Calu3 (cell line): ENCODE results near the gene TRIM9. TPM values are rescaled to one million over a fixed set of nuclear protein-coding genes. Genes with fewer than 3 reads are reported as not detected.

Experiments used
- BruUV-seq: library from RNA; stranded (reverse); fragments of 400-500 nt; replicated peaks from 2 replicates; lab custom pipeline; 2021; lab: Mats Ljungman, UMichigan
- CTCF ChIA-PET: fragments of 300-600 bp; sonication (Branson Sonifier 250); formaldehyde crosslinking; loops from one replicate; lab custom pipeline; 2022; ENCODE audit warnings: antibody characterized with exemption; lab: Charles Lee
- DNase-seq: peaks from one replicate; pipeline ENCODE4 v3.0.0; 2022
- H3K27ac Mint-ChIP-seq: one replicate; pipeline ENCODE4 v1.8.0; 2022; ENCODE audit warnings: mixed read lengths; ENCODE audit not compliant: unreplicated experiment
- H3K27me3 Mint-ChIP-seq: one replicate; pipeline ENCODE4 v1.8.0; 2022; ENCODE audit warnings: mixed read lengths; ENCODE audit not compliant: unreplicated experiment
- H3K36me3 Mint-ChIP-seq: one replicate; pipeline ENCODE4 v1.8.0; 2022; ENCODE audit warnings: mild to moderate bottlenecking, moderate library complexity, mixed read lengths; ENCODE audit not compliant: insufficient read depth, unreplicated experiment
- H3K4me1 Mint-ChIP-seq: one replicate; pipeline ENCODE4 v1.8.0; 2022; ENCODE audit warnings: mild to moderate bottlenecking, low read depth, mixed read lengths; ENCODE audit not compliant: unreplicated experiment
- H3K4me3 Mint-ChIP-seq: one replicate; pipeline ENCODE4 v1.8.0; 2022; ENCODE audit warnings: mild to moderate bottlenecking, low read depth, moderate library complexity, mixed read lengths; ENCODE audit not compliant: unreplicated experiment
- H3K9me3 Mint-ChIP-seq: one replicate; pipeline ENCODE4 v1.8.0; 2022; ENCODE audit warnings: low read depth, mixed read lengths; ENCODE audit not compliant: unreplicated experiment
- intact Hi-C: fragments of 100-400 bp; cut with micrococcal nuclease; formaldehyde crosslinking; loops from one replicate; pipeline ENCODE4 v1.10.0; 2022; ENCODE audit not compliant: unreplicated experiment
- total RNA-seq: library from RNA; stranded (reverse); gene quantifications from 2 replicates; pipeline ENCODE4 v1.2.3, GENCODE V29; 2022
- TF ChIP-seq, protein P1 (sequence below): fragments of 200-600 bp; IDR thresholded peaks from one replicate; pipeline ENCODE4 v1.8.0; 2022; ENCODE audit warnings: antibody characterized with exemption; ENCODE audit not compliant: unreplicated experiment

Gene TRIM9
- total RNA-seq, 1 experiment from 2014 or later = 1.6 TPM

DNA sequence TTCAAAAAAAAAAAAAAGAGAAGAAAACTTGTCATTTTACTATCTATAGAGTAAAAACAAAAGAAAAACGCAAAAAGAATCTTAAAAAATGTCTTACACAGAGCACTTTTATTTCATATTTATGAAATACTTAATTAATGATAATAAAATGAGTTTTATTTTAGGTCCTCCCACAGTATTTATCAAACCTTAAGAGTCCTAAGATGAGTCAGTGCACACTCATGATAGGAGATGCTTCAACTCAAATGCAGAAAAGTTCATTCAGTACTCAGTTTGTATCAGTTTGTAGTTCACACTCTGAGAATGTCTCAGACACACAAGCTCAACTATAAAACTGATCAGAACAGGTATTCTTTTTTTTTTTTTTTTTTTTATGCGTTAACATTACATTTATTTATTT is 41.7 kb downstream of the TRIM9 start:
- H3K36me3 Mint-ChIP-seq = no peaks in the 10 kb centered on the region
- H3K27me3 Mint-ChIP-seq = no peaks in the 10 kb centered on the region
- H3K27ac Mint-ChIP-seq = no peak overlapping the region
- intact Hi-C loops = no loop called here
- H3K9me3 Mint-ChIP-seq = no peaks in the 10 kb centered on the region
- H3K4me3 Mint-ChIP-seq = no peak overlapping the region
- no peaks in the 10 kb centered on the region for H3K4me1 Mint-ChIP-seq
- TF ChIP-seq, protein P1, sequence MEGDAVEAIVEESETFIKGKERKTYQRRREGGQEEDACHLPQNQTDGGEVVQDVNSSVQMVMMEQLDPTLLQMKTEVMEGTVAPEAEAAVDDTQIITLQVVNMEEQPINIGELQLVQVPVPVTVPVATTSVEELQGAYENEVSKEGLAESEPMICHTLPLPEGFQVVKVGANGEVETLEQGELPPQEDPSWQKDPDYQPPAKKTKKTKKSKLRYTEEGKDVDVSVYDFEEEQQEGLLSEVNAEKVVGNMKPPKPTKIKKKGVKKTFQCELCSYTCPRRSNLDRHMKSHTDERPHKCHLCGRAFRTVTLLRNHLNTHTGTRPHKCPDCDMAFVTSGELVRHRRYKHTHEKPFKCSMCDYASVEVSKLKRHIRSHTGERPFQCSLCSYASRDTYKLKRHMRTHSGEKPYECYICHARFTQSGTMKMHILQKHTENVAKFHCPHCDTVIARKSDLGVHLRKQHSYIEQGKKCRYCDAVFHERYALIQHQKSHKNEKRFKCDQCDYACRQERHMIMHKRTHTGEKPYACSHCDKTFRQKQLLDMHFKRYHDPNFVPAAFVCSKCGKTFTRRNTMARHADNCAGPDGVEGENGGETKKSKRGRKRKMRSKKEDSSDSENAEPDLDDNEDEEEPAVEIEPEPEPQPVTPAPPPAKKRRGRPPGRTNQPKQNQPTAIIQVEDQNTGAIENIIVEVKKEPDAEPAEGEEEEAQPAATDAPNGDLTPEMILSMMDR = no peak
- DNase-seq = no peak
- BruUV-seq = no TSS peak
- CTCF ChIA-PET = no interaction called here

DNA sequence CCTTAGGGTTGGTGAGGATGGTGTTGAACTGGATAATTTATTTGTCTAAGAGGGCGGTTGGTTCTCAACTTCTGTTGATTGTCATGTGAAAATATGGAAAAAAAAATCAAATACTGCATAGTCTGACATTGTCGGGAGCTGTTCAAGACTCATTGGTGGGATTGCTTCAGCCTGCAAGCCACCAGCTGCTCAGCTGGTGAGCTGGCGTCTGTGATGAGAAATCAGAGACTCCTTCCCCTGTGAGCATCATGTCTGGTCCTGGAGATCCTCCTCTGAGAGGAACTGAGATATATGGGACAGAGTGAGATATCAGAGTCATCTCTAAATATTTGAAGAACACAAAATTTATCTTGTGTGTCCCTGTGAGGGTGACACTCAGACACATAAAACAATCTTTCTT is 49.9 kb downstream of the TRIM9 start:
- Mint-ChIP-seq H3K4me1 (no peaks in the 10 kb centered on the region), H3K36me3 (no peaks in the 10 kb centered on the region), H3K27me3 (no peaks in the 10 kb centered on the region), H3K4me3 (no peak overlapping the region), H3K27ac (no peak overlapping the region), H3K9me3 (no peaks in the 10 kb centered on the region)
- TF ChIP-seq, protein P1 = no peak
- BruUV-seq = no TSS peak
- intact Hi-C loops = no loop called here
- CTCF ChIA-PET = no interaction called here
- no peak for DNase-seq

DNA sequence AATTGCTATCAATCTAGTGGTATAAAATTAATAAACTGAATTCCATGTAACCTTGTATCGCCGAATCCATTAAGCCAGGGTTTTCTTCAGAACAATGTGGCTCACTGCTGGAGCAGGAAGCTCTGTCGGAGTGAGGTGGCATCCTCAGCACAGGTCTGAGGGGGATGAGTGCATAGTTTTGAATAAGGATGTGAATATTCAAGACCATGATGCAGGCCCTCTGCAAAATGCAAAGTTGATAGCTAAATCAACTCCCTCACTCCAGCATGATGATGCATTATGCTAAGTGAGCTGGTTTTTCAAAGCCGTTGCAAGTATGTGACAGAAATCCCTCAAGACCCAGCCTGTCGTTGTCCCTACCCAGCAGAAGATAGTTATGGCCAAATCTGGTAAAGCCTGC is 53.0 kb downstream of the TRIM9 start:
- TF ChIP-seq, protein P1 = no peak
- intact Hi-C loops = no loop called here
- Mint-ChIP-seq H3K4me3 (no peak overlapping the region), H3K9me3 (no peaks in the 10 kb centered on the region), H3K36me3 (no peaks in the 10 kb centered on the region), H3K4me1 (no peaks in the 10 kb centered on the region), H3K27me3 (no peaks in the 10 kb centered on the region), H3K27ac (no peak overlapping the region)
- no peak for DNase-seq
- CTCF ChIA-PET = no interaction called here
- no TSS peak for BruUV-seq

DNA sequence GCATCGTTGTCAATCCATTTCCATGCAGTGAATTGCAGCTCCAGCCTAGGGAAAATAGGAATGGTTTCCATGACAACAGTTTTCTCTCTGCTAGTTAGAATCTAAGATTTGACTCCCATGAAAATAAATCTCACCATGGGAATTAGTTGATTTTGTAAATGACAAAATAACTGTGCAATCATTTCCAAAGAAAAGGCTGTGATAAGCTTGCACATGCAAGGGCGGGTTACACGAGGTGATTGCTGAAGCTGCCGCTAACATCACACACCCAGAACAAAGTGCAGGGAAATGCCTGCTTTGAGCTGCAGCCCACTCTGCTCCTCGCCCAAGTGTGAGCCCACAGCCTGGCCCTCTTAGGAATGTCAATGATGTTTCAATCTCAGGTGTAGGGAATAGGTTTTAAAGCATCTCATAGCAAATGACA is 53.8 kb downstream of the TRIM9 start:
- H3K27me3 Mint-ChIP-seq = no peaks in the 10 kb centered on the region
- intact Hi-C loops = no loop called here
- DNase-seq = no peak
- no peak overlapping the region for H3K27ac Mint-ChIP-seq
- CTCF ChIA-PET = no interaction called here
- no peaks in the 10 kb centered on the region for H3K4me1 Mint-ChIP-seq
- H3K36me3 Mint-ChIP-seq = no peaks in the 10 kb centered on the region
- TF ChIP-seq, protein P1 = no peak
- no peaks in the 10 kb centered on the region for H3K9me3 Mint-ChIP-seq
- BruUV-seq = no TSS peak
- no peak overlapping the region for H3K4me3 Mint-ChIP-seq
